Stomach (tissue), 4 donors: ENCODE data around the gene CD164.

Experiments used
- CTCF ChIP-seq, 7 experiments: fragments of 450-650 bp in 4 of 7; fragments of 200-600 bp in 3 of 7; sonication (generic) in 3 of 7; IDR thresholded peaks; one replicate each; pipeline ENCODE4 v1.5.1; 2016 to 2019; ENCODE audit warnings: antibody characterized with exemption in 7 of 7, control low read depth in 2 of 7, mild to moderate bottlenecking in 1 of 7
- POLR2A ChIP-seq, 4 donors: fragments of 450-650 bp; IDR thresholded peaks; one replicate each; pipeline ENCODE4 v1.6.1; 2016; ENCODE audit warnings: antibody characterized with exemption in 4 of 4, control low read depth in 2 of 4, mild to moderate bottlenecking in 1 of 4, moderate library complexity in 1 of 4

- no peak for TF ChIP-seq POLR2A (IDR thresholded peaks at IDR 0.05)
- TF ChIP-seq CTCF (IDR thresholded peaks at IDR 0.05) = no peak
These were observed 11.1 kb upstream of the CD164 start for GRCh38 chr6:109393157-109393885.
